Stimulated activated CD4-positive, alpha-beta T cell treated with anti-CD3 and anti-CD28 coated beads, Interleukin-15, amount 100 ng/mL, for 1 hour (primary cell): Measurements from ENCODE around the gene PIGK.
"Not testable (repeated sequence)": the region's sequence is repeated elsewhere in the genome, so short reads cannot be mapped to it uniquely, and the experiment has no call there.

Experiments used
- DNase-seq, 2 donors: peaks; one replicate each; pipeline ENCODE4 v3.0.0-alpha.2; 2020; ENCODE audit warnings: low read depth in 1 of 2, low spot score in 1 of 2

Gene PIGK

DNA sequence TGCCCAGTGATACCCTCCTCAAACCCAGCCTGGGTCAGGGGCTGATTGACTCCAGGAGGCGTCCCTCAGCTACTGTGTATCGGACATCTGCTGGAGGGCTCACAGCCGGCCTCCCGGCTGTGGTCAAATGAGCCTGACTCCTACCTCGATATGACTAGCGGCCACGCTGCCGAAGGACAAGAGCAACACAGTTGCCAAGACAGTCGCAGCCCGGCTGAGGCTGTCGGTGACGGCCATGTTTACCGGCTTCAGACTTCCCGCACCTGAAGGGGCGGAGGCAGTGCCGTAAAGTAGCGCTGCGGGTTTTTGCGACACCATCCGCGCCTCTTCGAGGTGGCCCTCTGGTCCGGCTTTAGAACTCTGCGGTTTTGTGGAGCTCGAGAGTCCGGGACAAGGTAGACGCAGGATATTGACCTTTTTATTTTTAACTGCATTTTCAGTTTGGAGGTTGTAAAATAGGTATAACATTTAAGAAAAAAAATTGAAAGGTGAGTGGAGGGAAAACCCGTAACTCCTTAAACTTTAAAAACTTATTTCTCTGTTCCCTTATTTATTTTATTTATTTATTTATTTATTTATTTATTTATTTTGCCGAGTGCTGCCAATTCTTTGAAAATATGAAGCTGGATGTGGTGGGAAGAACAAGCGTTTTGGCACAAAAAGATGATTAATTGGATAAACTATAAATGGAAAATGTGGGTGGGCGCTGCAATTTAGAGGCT, at the start of gene PIGK:
TSS of gene PIGK (minus strand) at position 265 of the 722 bp plus-strand sequence. CDS start at position 237, 28 bp downstream.
- peak; percentile 66 to 77 for DNase-seq

DNA sequence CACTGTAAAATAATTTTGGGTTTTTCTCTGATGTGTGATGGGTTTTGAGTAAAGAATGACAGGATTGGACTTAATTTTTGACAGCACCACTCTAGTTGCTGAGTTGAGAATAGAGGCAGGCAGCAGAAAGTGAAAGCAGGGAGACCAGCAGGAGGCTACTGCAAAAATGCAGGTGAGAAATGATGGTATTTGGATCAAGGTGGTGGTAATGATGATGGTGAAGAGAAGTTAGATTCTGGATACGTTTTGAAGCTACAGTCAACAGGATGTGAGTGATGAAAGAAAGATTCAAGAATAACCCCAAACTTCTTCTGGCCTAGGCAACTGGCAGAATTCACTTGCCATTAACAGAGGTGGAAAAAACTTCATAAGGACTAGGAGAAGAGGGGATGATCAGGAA, 47.8 kb upstream of the PIGK start:
- DNase-seq, result no peak

DNA sequence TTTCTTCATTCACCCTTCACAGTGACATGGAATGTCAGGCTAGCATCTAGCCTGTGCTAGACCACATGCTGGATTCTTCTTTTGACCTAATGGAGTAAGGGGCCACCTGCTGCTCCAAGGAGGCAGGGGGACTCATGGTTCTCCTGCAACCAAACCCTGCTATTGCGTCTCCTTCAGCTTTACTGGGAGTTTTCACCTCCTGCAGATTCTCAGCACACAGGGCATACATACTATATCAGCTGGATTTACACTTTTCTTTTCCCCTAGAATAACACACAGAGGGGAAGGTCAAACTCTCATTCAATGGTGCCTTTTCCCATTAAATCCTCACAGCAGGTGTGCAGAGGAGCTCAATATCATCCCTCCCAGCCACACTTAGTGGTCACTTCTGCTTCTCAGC, 46.0 kb upstream of the PIGK start:
- DNase-seq, result no peak

DNA sequence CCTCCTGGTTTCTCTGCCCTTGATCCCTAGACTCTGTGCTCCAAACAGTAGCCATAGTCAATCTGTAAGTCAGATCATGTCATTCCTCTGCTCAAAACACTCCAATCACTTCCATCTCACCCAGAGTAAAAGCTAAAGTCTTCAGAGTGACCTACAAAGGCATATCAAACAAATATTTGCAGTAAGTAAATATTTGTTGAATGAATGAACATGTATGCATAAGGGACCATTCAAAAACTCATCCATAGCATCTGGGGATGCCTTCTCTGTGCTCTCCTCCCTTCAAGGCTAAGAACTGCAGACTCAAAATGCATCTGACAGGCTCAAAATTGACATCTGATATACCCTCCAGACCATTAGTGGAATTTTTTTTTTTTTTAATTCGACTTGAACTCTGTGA, 44.5 kb upstream of the PIGK start:
- DNase-seq, result no peak

DNA sequence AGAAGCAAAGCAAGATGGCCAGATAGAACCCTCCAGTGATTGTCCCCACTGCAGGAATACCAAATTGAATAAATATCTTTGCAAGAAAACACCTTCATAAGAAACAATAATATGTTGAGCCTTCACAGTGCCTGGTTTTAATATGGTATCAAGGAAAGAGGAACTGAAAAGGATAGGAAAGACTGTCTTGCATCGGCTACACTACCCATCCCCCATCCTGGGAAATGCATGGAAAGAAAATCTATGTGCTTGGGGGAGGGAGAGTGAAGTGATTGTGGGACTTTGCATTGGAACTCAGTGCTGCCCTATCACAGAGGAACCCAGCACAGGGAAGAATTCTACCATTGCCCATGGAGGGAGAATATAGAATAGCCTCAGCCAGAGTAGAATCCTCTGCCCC, 34.0 kb upstream of the PIGK start:
- no peak for DNase-seq

DNA sequence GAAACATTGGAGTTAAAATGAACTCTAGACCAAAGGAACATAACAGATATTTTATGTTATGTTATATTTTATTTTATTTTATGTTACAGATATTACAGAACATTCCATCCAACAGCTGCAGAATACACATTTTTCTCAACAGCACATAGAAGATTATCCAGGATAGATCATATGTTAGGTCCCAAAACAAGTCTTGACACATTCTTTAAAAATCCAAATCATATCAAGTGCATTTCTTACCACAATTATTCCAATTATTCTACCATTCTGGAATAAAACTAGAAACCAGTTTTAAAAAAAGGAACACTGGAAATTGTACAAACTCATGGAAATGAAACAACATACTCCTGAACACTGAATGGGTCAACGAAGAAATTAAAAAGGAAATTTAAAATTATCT, 30.9 kb upstream of the PIGK start:
- DNase-seq, result no peak

DNA sequence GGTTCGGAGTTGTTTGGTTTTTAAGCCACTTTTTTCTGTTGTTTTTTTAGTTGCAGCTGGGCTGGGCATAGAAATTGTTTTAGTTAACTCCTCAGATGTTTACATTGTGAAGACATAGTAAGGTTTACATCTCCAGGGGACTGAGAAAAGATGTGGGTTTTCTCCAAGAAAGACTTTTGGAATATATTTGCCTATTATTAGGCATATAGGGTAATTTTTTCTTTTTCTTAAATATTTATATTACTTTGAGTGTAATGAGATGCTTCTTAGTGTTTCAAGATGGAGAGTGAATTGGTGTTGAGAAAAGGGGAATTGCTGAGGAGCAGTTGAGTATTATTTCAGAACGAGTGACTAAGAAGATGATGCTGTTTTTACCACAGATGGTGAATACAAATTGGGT, 26.6 kb upstream of the PIGK start:
- DNase-seq, result no peak

DNA sequence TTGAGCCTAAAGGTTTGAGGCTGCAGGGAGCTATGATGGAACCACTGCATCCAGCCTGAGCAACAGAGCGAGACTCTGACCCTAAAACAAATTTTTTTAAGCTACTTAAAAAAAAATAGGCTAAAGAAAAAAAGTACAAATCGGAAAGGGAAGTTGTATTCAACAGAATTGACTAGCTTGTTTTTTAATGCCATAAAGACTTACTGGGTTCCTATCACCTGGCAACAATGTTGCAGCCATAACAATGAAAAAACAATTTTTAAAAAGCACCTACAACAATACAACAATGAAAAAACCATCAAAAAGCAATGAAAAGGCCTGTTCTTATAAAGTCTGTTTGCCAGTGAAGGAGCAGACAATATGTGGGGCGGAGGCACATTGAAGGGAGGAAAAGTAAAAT, 20.1 kb upstream of the PIGK start:
- DNase-seq, result no peak

DNA sequence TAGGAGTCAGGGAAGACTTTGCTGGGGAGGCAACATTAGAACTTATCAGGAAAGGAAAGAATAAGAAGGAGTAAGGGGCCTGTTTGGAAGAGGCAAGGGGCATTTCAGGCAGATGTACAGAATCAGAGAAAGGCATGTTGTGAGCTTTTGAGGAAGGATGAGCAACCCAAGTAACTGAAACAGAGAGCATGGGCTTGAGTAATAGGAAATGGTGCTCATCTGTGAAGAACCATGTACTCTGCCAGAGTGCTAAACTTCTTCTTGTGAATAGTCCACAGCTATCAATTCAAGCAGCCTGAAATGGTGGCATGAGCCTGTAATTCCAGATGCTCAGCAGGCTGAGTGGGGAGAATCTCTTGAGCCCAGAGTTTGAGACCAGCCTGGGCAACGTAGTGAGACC, 19.2 kb upstream of the PIGK start:
- DNase-seq, result no peak

DNA sequence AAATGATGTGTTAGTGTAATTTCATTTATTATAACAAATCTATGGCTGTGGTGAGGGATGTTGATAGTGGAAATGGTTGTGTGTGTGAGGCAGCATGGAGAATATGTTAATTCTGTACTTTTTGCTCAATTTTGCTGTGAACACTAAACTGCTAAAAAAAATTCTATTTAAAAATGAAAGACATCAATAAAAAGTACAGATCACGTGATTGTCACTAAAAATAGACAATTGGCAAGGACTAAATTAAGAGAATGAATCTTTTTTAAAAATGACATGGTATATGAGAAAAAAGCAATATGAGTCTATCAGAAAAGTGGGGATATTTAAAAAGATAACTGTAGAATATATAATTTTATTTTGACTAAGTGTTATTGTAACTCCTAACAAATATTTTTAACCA, 15.7 kb upstream of the PIGK start:
- no peak for DNase-seq

DNA sequence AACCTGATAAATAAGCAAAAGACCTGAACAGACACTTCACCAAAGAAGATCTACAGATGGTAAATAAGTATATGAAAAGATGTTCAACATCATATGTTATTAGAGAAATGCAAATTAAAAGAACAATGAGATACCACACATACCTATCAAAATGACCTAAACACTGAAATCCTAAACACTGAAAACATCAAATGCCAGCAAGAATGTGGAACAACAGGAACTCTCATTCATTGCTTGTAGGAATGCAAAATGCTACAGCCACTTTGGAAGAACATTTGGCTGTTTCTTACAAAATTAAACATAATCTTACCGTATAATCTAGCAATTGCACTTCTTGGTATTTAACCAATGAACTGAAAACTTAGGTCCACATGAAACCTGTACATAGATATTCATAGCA, 14.9 kb upstream of the PIGK start:
- DNase-seq, result no peak

DNA sequence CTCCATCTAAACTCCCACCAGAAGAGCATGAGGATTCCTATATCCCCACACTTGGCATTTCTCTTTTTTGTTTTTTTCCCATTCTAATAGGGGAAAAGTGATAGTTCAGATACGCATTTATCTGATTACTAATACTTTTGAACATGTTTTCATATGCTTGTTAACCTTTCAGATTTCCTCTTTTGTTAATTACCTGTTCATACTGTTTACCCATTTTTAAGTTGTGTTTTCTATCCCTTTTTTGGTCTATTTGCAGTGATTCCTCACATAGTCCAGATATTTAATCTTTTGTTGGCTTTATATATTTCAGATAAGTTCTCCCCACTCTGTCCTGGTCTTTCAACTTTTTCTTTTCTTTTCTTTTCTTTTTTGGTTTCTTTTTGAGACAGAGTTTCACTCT, 13.6 kb upstream of the PIGK start:
- no peak for DNase-seq

DNA sequence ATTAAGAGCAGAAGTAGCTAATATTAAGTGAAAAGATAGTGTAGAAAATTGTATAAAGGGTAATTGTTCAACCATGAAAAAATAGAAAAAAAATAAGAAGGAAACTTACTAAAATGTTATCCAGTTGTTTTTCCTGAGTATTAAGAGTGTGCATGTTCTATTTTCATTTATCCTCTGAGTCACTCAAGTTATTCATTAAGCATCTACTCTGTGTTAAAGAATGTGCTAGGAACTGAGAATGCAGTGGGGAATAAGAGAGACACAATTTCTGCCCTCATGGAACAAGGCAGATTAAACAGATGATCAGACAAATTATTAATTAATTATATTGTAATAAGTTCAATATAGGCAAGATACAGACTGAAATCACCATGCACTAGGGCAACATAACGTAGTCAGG, 10.8 kb upstream of the PIGK start:
- DNase-seq, result no peak

DNA sequence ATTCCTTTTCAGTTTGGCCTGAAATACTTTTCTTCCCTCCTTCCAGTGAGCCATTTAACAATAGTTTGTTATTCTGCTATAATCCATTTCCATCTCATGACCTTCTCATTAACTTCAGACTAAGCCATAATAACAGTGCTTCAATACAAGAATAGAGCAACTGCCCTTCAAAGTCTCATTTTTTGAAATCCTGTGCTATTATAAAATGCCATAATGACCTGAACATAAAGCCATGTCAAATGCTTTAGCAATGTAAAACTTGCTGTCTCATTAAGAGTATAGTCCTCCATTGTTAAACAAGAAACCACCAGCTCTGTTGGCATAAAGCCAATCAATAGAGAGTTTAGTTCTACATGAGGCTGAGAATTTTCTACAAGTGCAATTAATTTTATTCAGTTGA, 9.6 kb upstream of the PIGK start:
- no peak for DNase-seq

DNA sequence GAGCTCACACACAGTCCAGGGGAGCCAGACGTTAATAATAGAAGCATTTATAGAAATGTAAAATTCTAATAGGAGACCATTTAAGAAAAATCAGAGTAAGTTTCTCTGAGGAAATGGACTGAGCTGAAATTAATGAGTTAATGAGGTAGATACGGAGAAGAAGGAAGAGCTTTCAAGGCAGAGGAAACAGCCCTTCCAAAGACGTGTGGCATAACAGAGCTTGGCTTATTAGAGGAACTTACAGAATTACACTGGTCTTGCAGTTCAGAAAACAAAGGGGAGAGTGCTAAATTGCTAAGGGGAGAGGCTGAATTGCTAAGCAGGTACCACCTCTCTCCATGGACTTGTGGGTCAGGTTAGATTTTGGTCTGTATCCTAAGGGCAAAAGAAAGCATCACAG, 8.2 kb upstream of the PIGK start:
- DNase-seq, result no peak

DNA sequence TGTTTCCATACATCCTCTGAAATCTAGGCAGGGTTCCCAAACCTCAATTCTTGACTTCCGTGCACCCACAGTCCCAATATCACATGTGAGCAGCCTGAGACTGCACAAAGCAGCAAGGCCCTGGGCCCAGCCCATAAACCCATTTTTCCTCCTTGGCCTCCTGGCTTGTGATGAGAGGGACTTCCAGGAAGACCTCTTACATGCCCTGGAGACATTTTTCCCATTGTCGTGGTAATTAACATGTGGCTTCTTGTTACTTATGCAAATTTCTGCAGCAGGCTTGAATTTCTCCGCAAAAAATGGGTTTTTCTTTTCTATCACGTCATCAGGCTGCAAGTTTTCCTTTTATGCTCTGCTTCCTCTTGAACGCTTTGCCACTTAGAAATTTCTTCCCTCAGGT, 3.3 kb upstream of the PIGK start:
- no peak for DNase-seq

DNA sequence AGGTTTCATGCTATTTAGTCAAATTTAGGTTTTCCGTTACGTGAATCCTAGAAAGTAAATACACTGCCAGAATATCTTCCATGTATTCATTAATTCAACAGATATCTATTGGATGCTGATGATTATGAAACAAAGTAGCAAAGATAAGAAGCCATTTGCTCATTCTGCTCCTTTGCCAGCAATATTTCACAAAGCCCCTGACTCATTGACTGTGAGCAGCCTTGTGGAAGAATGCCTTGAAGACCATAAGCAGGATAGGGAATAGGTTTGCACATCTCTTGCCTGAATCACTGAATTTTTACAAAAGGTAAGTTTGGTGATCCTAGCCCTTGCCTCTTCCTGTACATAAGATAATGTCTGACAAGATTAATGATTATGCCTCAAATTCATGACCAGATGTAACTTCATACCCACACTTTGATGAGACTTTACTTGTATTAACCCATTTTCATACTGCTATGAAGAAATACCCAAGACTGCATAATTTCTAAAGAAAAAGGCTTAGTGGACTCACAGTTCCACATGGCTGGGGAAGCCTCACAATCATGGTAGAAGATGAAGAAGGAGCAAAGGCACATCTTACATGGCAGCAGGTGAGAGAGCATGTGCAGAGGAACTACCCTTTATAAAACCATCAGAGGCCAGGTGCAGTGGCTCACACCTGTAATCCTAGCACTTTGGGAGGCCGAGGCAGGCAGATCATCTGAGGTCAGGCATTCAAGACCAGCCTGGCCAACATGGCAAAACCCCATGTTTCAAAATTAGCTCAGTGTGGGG, 1.6 kb upstream of the PIGK start:
- no peak for DNase-seq

DNA sequence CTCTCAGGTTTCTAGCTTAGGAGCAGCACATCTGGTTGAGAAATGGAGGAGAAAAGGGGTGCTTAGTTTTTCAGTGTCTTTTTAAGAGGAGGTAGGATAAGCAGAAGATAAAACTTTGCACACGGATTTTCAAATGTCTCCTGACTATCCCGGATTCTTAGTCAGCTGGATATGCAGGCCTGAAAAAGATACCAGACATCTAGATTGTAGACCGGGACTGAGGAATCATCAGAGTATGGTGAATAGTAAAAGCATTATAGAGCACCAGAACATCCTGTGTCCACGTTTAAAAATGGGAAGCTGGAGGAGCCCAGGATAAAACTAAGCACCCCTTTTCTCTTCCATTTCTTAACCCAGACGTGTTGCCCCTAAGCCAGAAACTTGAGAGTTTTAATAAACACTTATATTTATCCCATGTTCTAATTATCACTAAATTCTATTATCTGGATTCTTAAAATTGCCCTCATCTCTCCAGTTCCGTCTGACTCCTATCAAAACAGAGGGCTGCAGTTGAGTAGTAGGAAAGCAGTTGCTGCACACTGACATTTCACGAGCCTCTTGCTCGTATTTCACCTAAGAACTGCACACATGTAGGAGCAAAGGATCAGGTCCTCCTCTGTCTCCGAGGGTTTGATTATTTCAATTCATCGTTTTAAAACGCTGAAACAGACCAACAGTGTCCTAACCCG, 609 bp downstream of the PIGK start:
- DNase-seq, result no peak

DNA sequence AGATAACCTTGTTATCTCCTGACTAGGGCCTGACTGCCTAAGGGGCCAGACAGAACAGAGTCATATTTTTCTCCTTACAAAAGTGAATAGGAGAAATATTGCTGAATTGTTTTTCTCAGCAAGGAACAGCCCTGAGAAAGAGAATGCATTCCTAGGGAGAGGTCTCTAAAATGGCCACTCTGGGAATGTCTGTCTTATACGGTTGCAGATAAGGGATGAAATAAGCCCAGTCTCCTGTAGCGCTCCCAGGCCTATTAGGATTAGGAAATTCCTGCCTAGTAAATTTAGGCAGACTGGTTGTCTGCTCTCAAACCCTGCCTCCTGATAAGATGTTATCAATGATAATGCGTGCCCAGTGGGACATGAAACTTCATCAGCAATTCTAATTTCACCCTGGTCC, 15.2 kb downstream of the PIGK start:
- DNase-seq, result not testable (repeated sequence)

DNA sequence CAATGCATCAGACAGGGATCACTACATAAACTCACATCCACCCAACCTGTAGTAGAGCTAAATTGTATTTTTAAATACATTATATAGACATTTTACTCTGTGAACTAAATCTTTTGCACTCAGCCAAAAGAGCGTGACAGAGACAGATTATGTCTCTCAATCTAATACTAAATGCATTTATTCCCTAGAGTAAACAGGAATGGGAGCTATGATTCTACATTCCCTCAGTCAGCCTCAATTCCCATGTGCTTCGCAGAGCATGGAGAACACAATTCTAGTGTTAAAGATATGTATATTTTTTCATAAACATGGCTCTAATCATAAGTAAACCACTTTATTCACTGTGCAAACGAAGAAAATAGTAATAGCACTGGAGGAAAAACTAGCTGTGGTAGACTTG, 16.5 kb downstream of the PIGK start:
- no peak for DNase-seq

DNA sequence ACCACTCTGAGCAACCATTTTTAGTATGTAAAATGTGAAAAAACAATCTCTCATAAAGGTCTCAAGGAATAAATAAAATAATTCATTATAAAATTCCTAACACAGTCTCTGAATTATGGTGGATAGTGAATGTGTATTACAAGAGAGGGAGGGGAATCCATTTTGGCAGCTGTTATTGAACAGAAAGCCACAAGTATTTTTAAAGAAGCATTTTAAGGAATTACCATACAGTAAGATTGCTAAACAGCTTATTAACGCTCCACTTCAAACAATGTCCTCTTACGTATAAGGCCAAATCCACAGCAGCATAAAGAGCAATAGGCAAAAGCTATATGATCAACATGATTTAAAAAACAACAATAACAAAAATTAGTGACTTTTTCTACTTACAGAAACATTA, 18.4 kb downstream of the PIGK start:
- DNase-seq, result no peak

DNA sequence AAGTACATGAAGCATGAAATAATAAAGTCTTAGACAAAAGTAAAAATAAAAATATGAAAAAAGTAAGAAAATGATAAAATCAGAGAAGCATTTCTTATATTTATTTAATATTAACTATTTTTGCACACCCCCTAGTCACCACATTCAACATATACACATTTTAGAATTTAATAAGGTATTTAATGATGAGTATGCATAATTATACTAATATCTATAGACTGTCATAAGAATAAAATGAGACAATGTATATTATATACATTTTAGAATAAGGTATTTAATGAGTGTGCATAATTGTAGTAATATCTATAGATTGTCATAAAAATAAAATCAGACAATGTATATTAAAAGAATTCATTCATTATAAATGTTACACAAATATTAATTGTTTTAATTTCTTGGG, 18.9 kb downstream of the PIGK start:
- no peak for DNase-seq
